ENCODE data around the gene DIO3.

DIO3 gene

GRCh38 chr14:101600336-101600890 lies 39.1 kb downstream of the DIO3 start:
- DNase-seq (ENCODE audit: low spot score), result no peak

- no peak for DNase-seq (ENCODE audit: low spot score)
These were observed 39.8 kb downstream of the DIO3 start for GRCh38 chr14:101600891-101601605.

GRCh38 chr14:101601606-101602465 lies 40.5 kb downstream of the DIO3 start:
- no peak for DNase-seq (ENCODE audit: low spot score)

GRCh38 chr14:101602466-101602840 lies 41.2 kb downstream of the DIO3 start:
- DNase-seq (ENCODE audit: low spot score), result no peak

GRCh38 chr14:101603096-101603495 lies 41.8 kb downstream of the DIO3 start:
- DNase-seq (ENCODE audit: low spot score), result no peak

- peak; percentile 6 for DNase-seq (ENCODE audit: low spot score)
These were observed 43.1 kb downstream of the DIO3 start for GRCh38 chr14:101604228-101604934.

- no peak for DNase-seq (ENCODE audit: low spot score)
These were observed 43.9 kb downstream of the DIO3 start for GRCh38 chr14:101604935-101605780.

- DNase-seq (ENCODE audit: low spot score), result no peak
These were observed 44.5 kb downstream of the DIO3 start for GRCh38 chr14:101605836-101606235.

All from GM03348 (cell line).